Retinal pigment epithelial cell (primary cell): Measurements from ENCODE around the gene MIDN.

Source experiments
- DNase-seq: peaks from one replicate; pipeline ENCODE4 v3.0.0-alpha.2; 2010; ENCODE audit warnings: low read depth
- H3K4me3 ChIP-seq: 2 replicates; pipeline ENCODE4 v1.5.1; 2011; ENCODE audit warnings: mild to moderate bottlenecking, low read length, control low read depth, moderate library complexity
- CTCF ChIP-seq: conservative IDR thresholded peaks from 2 replicates; pipeline ENCODE4 v1.5.1; 2011; ENCODE audit warnings: low read depth, low read length, control low read depth, inconsistent platforms

MIDN gene

DNA sequence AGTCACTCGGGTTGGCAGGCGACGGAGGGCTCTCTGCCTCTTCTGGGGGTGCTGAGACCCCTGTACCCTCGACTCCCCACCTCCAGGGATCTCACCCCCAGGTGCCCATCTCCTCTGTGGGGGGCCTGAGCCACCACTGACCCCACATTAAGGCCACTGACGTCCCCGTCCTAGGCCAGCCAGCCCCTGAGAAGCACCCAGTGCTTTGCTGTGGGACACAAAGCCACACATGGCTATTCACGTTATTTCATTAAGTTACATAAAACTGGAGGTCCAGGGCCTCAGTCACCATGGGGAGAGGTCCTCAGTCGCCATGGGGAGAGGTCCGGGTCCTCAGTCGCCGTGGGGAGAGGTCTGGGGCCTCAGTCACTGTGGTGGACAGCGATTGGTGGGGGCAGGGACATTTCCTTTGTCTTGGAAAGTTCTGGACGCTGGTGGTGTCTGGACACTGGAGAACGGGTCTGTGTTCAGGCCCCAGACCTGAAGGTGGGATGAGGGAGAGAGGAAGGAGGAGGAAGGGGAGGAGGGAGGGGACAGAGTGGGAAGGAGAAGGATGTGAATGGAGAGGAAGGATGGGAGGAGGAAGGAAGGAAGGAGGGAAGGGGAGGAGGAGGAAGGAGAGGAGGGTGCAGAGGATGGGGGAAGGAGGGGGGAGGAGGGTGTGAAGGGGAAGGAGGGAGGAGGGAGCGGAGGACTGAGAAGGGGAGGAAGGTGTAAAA lies 33.3 kb downstream of the MIDN start:
- no peak for DNase-seq
- TF ChIP-seq CTCF, result no peak
- H3K4me3 ChIP-seq, result no peak overlapping the region

GRCh38 chr19:1282588-1283206 lies 34.3 kb downstream of the MIDN start:
- DNase-seq, result no peak
- no peak overlapping the region for H3K4me3 ChIP-seq
- TF ChIP-seq CTCF, result no peak

DNA sequence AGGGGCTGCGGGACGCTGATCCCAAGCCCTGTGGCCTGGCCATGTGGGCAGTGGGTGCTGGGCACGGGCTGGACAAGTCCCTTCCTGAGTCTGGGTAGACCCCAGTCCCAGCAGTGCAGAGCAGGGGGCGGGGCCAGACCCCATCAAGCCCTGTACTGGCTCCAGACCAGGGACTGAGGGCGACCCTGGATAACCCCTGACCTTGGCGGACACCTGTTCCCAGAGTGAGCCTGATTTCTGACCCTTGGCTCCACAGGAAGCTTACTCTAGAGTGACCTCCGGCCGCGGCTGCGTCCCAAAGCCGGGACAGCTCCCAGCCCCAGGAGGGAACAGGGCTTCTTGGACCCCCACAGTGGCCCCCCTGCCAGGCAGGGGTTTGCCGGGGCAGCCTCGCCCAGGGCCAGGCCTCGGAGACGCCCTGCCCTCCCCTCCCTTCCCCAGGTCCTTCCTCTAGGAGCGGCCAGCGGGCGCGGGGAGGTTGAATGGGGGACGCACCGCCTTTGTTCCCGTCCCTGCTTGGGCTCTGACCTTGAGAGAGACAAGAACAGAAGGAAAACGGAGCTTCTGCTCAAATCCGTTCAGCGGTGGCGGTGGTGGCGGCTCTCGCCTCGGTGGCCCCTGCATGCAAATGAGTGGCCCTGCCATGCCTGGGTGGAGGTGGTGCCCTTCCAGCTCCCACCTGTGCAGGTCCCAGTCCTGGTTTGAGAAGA lies 35.0 kb downstream of the MIDN start:
- DNase-seq, result no peak
- TF ChIP-seq CTCF, result no peak

DNA sequence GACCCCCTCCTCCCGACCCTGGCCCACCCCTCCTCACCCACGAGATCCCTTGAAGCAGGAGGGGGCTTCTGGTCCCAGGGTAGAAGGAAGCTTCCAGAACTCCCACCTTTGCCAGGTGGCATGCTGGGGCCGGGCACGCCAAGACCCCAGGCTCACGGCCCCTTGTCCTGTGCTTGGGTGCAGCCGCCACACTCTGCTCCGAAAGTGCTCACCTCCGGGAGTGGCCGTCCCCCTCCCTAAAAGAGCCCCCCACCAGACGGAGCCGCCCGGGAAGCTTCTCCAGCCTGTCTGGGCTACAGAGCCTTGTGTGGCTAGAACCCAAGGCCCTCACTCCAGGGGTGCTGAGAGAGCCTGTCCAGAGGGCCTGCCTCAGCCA lies 35.5 kb downstream of the MIDN start:
- TF ChIP-seq CTCF, result no peak
- DNase-seq, result no peak
- H3K4me3 ChIP-seq, result no peak overlapping the region

More for the DNA sequence above, 35.0 kb downstream of the MIDN start:
- no peak overlapping the region for H3K4me3 ChIP-seq

GRCh38 chr19:1284293-1284978 lies 36.1 kb downstream of the MIDN start:
- H3K4me3 ChIP-seq, result no peak overlapping the region
- no peak for TF ChIP-seq CTCF
- no peak for DNase-seq

DNA sequence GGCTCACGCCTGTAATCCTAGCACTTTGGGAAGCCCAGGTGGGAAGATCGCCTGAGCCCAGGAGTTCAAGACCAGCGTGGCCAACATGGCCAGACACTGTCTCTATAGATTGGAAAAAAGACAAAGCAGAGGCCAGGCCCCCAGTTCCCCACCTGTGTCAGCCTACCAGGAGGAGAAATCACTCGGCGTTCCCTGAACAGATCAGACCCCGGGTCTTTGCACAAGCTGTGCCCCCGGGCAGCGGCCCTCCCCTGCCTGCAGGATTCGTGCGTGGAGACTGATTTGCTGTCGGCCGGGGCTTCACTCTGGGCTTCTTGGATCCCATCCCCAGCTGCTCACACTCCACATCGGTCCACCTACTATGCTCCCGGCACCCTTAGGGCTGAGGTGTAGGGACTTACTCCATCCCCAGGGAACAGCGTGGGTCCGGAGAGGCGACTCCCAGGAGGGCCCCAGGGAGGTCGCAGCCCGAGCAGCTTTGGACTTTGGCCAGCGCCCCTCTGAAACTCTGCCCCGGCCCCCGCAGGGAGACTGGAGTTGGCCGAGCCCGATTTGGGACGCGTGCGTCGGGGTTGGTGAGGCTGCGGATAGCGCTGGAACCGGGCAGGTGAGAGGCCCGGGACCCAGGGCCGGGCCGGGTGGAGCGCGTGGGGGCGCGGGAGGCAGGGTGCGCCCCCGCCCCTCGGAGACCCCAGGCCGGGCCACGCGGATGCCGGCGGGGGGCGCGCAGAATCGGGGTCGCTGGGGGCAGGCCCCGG lies 36.8 kb downstream of the MIDN start:
- TF ChIP-seq CTCF, result no peak
- no peak overlapping the region for H3K4me3 ChIP-seq
- DNase-seq, result no peak
